CD14-positive monocyte (primary cell): ENCODE measurements around the gene HSPA1B. TPM values are rescaled to one million over a fixed set of nuclear protein-coding genes. Genes with fewer than 3 reads are reported as not detected.
A peak's percentile ranks its signal among the peaks of the same experiment; 100 is the strongest.

Experiments used
- DNase-seq, 3 donors: peaks; one replicate each; pipeline ENCODE4 v3.0.0-alpha.2; 2011 to 2022
- H2AFZ ChIP-seq: 2 replicates; pipeline ENCODE4 v1.6.0; 2012; ENCODE audit warnings: mild to moderate bottlenecking, low read depth, low read length, inconsistent platforms; ENCODE audit not compliant: insufficient read depth, poor library complexity, severe bottlenecking
- H3K27ac ChIP-seq, 2 donors: 1 replicate in 1 of 2; 2 replicates in 1 of 2; pipeline ENCODE4 v1.5.1; 2012 to 2013; ENCODE audit warnings: low read length in 2 of 2, control low read depth in 1 of 2, inconsistent platforms in 1 of 2, low read depth in 1 of 2, mild to moderate bottlenecking in 1 of 2
- H3K27me3 ChIP-seq, 2 donors: one replicate each; pipeline versions ENCODE4 v1.6.0 to v1.6.1; 2011 to 2013; ENCODE audit warnings: low read length in 2 of 2; ENCODE audit not compliant: control insufficient read depth in 2 of 2, insufficient read depth in 2 of 2
- H3K36me3 ChIP-seq, 2 donors: replicated peaks in 1 of 2; 1 replicate in 1 of 2; 2 replicates in 1 of 2; pipeline versions ENCODE4 v1.5.1 to v1.6.1; 2012 to 2013; ENCODE audit warnings: low read length in 2 of 2, control low read depth in 1 of 2, inconsistent platforms in 1 of 2, mild to moderate bottlenecking in 1 of 2; ENCODE audit not compliant: insufficient read depth in 2 of 2, control insufficient read depth in 1 of 2
- H3K4me1 ChIP-seq, 2 donors: 1 replicate in 1 of 2; 2 replicates in 1 of 2; pipeline versions ENCODE4 v1.5.1 to v1.6.1; 2012 to 2013; ENCODE audit warnings: low read length in 2 of 2, control low read depth in 1 of 2, inconsistent platforms in 1 of 2, mild to moderate bottlenecking in 1 of 2, moderate library complexity in 1 of 2; ENCODE audit not compliant: insufficient read depth in 2 of 2, control insufficient read depth in 1 of 2
- H3K4me2 ChIP-seq: replicated peaks from 2 replicates; pipeline ENCODE3; 2012; ENCODE audit warnings: low read length, moderate library complexity, mild to moderate bottlenecking; ENCODE audit not compliant: poor library complexity, severe bottlenecking; ENCODE audit errors: extremely low read depth
- H3K4me3 ChIP-seq, 3 experiments: fragments of 200-600 bp in 1 of 3; sonication (generic) in 1 of 3; replicated peaks in 1 of 3; 1 replicate in 2 of 3; 2 replicates in 1 of 3; pipeline ENCODE4 v1.5.1; 2011 to 2013; ENCODE audit warnings: low read length in 3 of 3, mild to moderate bottlenecking in 3 of 3, control low read depth in 2 of 3, low read depth in 2 of 3, inconsistent platforms in 1 of 3, moderate library complexity in 1 of 3
- H3K79me2 ChIP-seq: 2 replicates; pipeline ENCODE4 v1.6.0; 2012; ENCODE audit warnings: mild to moderate bottlenecking, control low read depth, inconsistent platforms, low read length, moderate library complexity; ENCODE audit not compliant: insufficient read depth
- H3K9ac ChIP-seq: 2 replicates; pipeline ENCODE4 v1.6.0; 2017; ENCODE audit warnings: low read length, mild to moderate bottlenecking; ENCODE audit not compliant: insufficient read depth, poor library complexity, severe bottlenecking
- H3K9me3 ChIP-seq, 2 donors: replicated peaks in 1 of 2; 1 replicate in 1 of 2; 2 replicates in 1 of 2; pipeline versions ENCODE4 v1.5.1 to v1.6.1; 2012 to 2013; ENCODE audit warnings: low read length in 2 of 2, control low read depth in 1 of 2; ENCODE audit not compliant: control insufficient read depth in 1 of 2, insufficient read depth in 1 of 2
- H4K20me1 ChIP-seq: 2 replicates; pipeline ENCODE4 v1.6.0; 2012; ENCODE audit warnings: mild to moderate bottlenecking, low read length, control low read depth, moderate library complexity; ENCODE audit not compliant: insufficient read depth
- H3K27ac Mint-ChIP-seq, 7 donors: one replicate each; pipeline ENCODE4 v1.8.0; 2020; ENCODE audit warnings: mild to moderate bottlenecking in 7 of 7, mixed read lengths in 7 of 7, moderate library complexity in 6 of 7, inconsistent platforms in 2 of 7
- H3K27me3 Mint-ChIP-seq, 3 donors: one replicate each; pipeline ENCODE4 v1.8.0; 2021 to 2022; ENCODE audit warnings: low read depth in 3 of 3, mild to moderate bottlenecking in 3 of 3, mixed read lengths in 3 of 3, moderate library complexity in 3 of 3, inconsistent platforms in 1 of 3
- H3K36me3 Mint-ChIP-seq, 2 donors: one replicate each; pipeline ENCODE4 v1.8.0; 2020; ENCODE audit warnings: mixed read lengths in 2 of 2, inconsistent platforms in 1 of 2, mild to moderate bottlenecking in 1 of 2
- H3K4me1 Mint-ChIP-seq: one replicate; pipeline ENCODE4 v1.8.0; 2020; ENCODE audit warnings: mild to moderate bottlenecking, mixed read lengths
- H3K4me3 Mint-ChIP-seq, 2 donors: one replicate each; pipeline ENCODE4 v1.8.0; 2020; ENCODE audit warnings: mild to moderate bottlenecking in 2 of 2, mixed read lengths in 2 of 2, moderate library complexity in 1 of 2
- H3K9me3 Mint-ChIP-seq, 7 donors: one replicate each; pipeline ENCODE4 v1.8.0; 2020 to 2022; ENCODE audit warnings: mixed read lengths in 7 of 7, mild to moderate bottlenecking in 6 of 7, moderate library complexity in 6 of 7, inconsistent platforms in 2 of 7
- CTCF ChIP-seq: fragments of 200-600 bp; IDR thresholded peaks from one replicate; pipeline ENCODE4 v1.8.0; 2022; ENCODE audit warnings: antibody characterized with exemption, mild to moderate bottlenecking
- WGBS: methylation state at CpG from one replicate; pipeline ENCODE4 v1.1.5; 2013; ENCODE audit warnings: missing lambda C conversion rate; ENCODE audit not compliant: insufficient coverage; 5-methylcytosine and 5-hydroxymethylcytosine counted together
- intact Hi-C, 2 donors: fragments of 100-400 bp; cut with micrococcal nuclease; formaldehyde crosslinking; loops; one replicate each; pipeline versions ENCODE4 v1.15.0 to v1.15.1; 2023
- polyA plus RNA-seq, 3 donors: library from polyadenylated mRNA; depleted of rRNA in 1 of 3; unstranded in 2 of 3; stranded (reverse) in 1 of 3; fragments of 300-500 nt in 2 of 3; fragments of >200 nt in 1 of 3; fragmentation: Illumina TruSeq in 2 of 3; gene quantifications; 1 replicate in 2 of 3; 2 replicates in 1 of 3; pipeline ENCODE4 v1.2.3, GENCODE V29; 2012 to 2021

Gene HSPA1B
- polyA plus RNA-seq, 3 donors, result 3.4 to 81.4 (median 4.8) TPM

GRCh38 chr6:31836047-31836473 is 8.5 kb downstream of the HSPA1B start:
- H3K27ac Mint-ChIP-seq, result peak overlapping the region; percentile 90 to 100 (median 98)
- Histone ChIP-seq H3K9ac (peak overlapping the region; percentile 80), H3K79me2 (peaks cover 64% of the 10 kb centered on the region), H3K36me3 (peaks cover 38 to 44% of the 10 kb centered on the region in 2 donors), H4K20me1 (peaks cover 47% of the 10 kb centered on the region), H3K27me3 (no peaks in the 10 kb centered on the region), H3K4me3 (peak overlapping the region; percentile 83 to 89 (median 86)), H3K9me3 (no peaks in the 10 kb centered on the region), H3K4me2 (peak overlapping the region; percentile 85), H3K27ac (peak overlapping the region; percentile 87 to 92), H2AFZ (peak overlapping the region; percentile 5), H3K4me1 (peaks cover 58 to 69% of the 10 kb centered on the region in 2 donors)
- no peaks in the 10 kb centered on the region for H3K27me3 Mint-ChIP-seq
- no peak for TF ChIP-seq CTCF
- H3K4me3 Mint-ChIP-seq, result peak overlapping the region; percentile 98 to 99
- 15% methylated on average over 5 of the region's 14 CpGs for WGBS
- no peaks in the 10 kb centered on the region for H3K9me3 Mint-ChIP-seq
- DNase-seq, result no peak
- peaks cover 45% of the 10 kb centered on the region for H3K4me1 Mint-ChIP-seq
- intact Hi-C loops, result loop anchor here (2.0 to 10.0 kb wide), 3 partner anchors 27 to 291 kb away; partner anchors contain the start of genes ATP6V1G2 (in 1 of the 2), DDAH2 (in 1 of the 2), DDX39B (in 1 of the 2) and LY6G6C (in 1 of the 2)
- H3K36me3 Mint-ChIP-seq, result peaks cover 34 to 50% of the 10 kb centered on the region in 2 donors

GRCh38 chr6:31836474-31837368 is 9.2 kb downstream of the HSPA1B start:
- no peak for TF ChIP-seq CTCF
- Mint-ChIP-seq H3K27ac (peak overlapping the region; percentile 90 to 100 (median 98)), H3K9me3 (no peaks in the 10 kb centered on the region), H3K4me3 (peak overlapping the region; percentile 98 to 99), H3K27me3 (no peaks in the 10 kb centered on the region), H3K4me1 (peaks cover 39% of the 10 kb centered on the region), H3K36me3 (peaks cover 36 to 56% of the 10 kb centered on the region in 2 donors)
- H3K9me3 ChIP-seq, result no peaks in the 10 kb centered on the region
- H3K79me2 ChIP-seq, result peaks cover 58% of the 10 kb centered on the region
- WGBS, result 43% methylated on average over 3 of the region's 12 CpGs
- peak; percentile 33 to 73 (median 66) for DNase-seq
- H3K27me3 ChIP-seq, result no peaks in the 10 kb centered on the region
- intact Hi-C loops, result loop anchor here (2.0 to 10.0 kb wide), 3 partner anchors 26 to 292 kb away; partner anchors contain the start of genes ATP6V1G2 (in 1 of the 2), DDAH2 (in 1 of the 2), DDX39B (in 1 of the 2) and LY6G6C (in 1 of the 2)
- H3K36me3 ChIP-seq, result peaks cover 38 to 47% of the 10 kb centered on the region in 2 donors
- peak overlapping the region; percentile 80 for H3K9ac ChIP-seq
- H4K20me1 ChIP-seq, result peaks cover 51% of the 10 kb centered on the region
- H3K4me2 ChIP-seq, result peak overlapping the region; percentile 85
- H2AFZ ChIP-seq, result no peak overlapping the region
- peak overlapping the region; percentile 87 to 92 for H3K27ac ChIP-seq
- H3K4me1 ChIP-seq, result peaks cover 52 to 62% of the 10 kb centered on the region in 2 donors
- H3K4me3 ChIP-seq, result peak overlapping the region; percentile 83 to 89 (median 86)
